Stimulated activated CD8-positive, alpha-beta memory T cell treated with anti-CD3 and anti-CD28 coated beads, Interleukin-15, amount 100 ng/mL, for 4 hours (primary cell): Measurements from ENCODE around the gene CD1E.
"Not testable (repeated sequence)": the region's sequence is repeated elsewhere in the genome, so short reads cannot be mapped to it uniquely, and the experiment has no call there.

Experiments
- DNase-seq, 2 donors: peaks; one replicate each; pipeline ENCODE4 v3.0.0-alpha.2; 2020; ENCODE audit warnings: low read depth in 2 of 2

CD1E gene

DNA sequence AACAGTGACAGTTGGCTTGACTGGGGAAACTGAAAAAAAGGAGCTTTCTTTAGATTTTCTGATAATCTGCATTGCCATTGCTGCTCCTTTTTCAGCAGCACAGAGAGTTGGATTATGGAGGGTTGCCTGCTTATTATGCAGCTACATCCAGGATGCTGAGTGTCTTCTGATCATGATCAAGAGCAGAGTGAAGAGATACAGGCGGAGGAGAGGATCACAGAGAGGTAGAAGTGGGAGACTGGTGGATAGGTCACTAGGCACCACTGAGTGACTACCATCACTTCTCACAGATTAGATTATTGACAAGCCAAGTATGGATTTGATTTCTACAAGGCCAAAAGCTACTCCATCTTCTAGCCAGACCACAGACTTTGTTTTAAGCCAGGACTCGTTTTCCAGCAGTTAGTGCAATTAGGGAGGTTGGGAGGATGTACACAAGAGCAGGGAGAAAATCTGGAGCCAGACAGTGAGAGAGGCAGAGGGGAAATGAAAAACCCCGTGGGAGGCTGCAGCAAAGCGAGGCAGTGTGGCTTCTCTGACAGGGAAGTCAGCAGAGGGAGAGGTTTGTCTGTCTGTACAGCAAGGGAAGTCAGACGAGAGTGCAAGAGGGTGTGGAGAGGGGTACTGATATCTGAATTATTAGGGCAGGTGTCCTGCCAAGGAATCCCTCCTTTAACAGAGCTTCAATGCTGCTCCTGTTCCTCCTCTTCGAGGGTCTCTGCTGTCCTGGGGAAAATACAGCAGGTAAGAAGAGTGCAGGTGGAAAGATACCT is at the start of gene CD1E:
Gene CD1E (plus strand): TSS at position 592 of the 773 bp plus-strand sequence. CDS start 95 bp downstream, at position 687.
- DNase-seq = no peak

DNA sequence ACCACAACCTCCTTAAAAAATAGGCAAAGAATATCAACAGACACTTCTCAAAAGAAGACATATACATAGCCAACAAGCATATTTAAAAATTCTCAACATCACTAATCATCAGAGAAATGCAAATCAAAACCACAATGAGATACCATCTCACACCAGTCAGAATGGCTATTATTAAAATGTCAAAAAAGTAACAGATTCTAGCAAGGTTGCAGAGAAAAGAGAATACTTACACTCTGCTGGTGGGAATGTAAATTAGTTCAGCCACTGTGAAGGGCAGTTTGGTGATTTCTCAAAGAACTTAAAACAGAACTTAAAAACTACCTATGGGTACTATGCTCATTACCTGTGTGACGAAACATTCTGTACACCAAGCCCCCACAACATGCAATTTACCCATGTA is 43.1 kb upstream of the CD1E start:
- no peak for DNase-seq

DNA sequence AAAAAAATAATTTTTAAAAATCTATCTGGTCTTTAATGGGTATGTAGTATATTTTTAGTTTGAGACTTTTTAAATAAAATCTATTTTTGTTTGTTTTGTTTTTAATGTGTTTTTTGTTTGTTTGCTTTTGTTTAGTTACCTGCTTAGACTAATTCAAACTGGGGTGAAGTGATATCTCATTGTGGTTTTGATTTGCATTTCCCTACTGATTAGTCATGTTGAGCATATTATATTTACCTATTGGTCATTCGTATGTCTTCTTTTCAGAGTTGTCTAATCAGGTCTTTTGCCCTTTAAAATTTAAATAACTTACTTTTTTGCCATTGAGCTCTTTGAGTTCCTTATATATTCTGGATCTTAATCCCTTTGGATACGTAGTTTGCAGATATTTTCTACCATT is 42.6 kb upstream of the CD1E start:
- DNase-seq = no peak

DNA sequence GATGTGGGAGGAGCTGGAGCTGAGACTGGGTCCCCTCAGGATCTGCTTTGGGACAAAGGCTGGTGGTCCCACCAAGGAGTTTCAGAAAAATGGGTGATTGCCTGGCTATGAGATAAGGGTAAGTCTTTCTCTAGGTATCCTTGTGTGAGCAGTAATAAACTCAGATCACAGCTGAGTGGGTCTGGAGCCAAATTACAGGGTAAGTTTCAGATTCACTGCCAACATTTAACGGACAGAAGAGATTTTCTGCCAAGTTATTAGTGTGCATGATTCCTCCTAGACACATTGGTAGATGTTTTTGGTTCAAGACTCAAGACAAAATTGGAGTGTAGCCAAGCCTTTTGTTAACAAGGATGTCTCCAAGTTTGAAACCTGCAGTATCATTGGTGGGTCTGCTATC is 29.8 kb upstream of the CD1E start:
- DNase-seq = no peak

DNA sequence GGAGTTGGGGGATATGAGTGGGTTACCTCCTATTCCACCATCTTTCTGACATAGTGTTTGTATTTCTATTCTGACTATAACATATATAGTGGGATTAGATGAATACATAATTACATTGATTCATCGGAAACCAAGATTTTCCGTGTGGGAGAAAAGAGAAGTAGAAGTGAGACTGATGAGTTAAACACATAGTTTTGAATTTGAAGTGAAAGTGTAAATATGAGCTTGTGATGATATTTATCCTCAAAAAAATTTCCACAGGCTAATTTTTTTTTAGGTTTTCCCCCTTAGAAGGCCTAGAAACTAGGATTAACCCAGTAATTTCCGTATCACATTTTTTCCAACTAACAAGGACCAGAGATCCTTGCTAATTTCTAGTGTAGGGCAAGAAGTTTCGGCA is 29.3 kb upstream of the CD1E start:
- DNase-seq = no peak

DNA sequence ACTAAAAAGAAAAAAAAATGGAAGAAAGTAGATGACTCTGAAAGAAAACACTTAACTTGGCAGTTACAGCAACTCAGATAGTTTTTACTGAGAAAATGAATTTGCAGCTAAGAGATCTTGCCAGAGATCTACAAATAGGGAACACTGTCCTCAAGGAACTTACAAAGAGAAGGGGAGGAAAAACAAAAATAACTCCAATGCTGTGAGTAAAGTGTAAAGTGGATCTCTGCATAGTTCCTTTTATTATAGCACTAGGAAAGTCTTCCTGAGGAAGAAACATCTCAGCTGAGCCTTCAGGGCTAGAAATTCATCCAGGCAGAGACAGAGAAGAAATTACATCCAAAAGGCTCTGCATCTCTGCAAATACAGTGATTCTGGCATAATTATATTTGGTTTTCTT is 26.2 kb upstream of the CD1E start:
- DNase-seq = no peak

DNA sequence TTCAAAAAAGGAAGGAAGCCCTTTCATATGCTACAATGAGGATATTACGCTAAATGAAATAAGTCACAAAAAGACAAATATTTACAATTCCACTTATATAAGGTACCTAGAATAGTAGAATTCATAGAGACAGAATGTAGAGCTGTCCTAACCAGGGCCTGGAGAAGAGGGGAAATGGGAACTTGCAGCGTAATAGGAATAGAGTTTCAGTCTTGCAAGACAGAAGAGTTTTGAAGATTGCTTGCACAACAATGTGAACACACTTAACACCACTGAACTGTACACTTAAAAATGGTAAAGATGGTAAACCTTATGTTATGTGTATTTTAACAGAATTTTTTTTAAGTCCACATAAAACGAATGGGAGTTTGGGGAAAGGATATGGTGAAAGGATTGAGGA is 25.3 kb upstream of the CD1E start:
- no peak for DNase-seq

DNA sequence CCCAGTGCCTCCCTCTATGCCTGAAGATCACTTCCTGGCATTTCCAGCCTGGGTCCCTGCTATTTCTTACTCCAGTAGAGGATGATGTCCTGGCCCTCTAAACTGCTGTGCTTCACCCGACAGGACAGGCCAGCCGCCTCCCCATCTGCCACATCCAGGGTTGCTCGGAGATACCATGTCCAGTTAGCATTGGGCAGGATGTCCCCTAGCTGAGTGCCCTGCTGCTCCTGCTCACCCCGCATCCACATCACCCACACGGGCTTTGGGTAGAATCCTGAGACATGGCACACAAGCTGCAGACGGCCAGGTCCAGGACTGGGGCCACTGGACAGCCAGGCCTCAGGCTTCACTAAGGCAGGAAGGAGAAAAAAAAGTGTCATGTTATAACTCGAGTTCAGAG is 24.4 kb upstream of the CD1E start:
- no peak for DNase-seq

DNA sequence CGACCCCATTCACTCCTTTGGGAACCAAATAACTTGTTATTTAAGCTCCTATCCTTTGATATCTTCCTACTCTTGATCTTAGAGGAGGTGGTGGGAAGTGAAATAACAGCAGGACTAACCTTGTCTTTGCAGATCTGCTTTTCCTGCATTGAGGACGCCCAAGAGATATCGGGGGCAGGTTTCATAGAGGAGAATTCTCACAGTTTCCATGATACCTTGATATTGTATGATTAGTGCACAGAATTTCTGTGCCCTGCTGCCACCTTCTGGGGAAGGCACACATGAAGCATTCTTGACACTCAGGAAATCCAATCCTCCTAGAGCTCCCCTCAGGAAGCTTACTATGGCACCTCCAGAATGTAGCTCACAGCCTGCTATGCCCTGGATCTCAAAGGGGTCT is 24.0 kb upstream of the CD1E start:
- no peak for DNase-seq

DNA sequence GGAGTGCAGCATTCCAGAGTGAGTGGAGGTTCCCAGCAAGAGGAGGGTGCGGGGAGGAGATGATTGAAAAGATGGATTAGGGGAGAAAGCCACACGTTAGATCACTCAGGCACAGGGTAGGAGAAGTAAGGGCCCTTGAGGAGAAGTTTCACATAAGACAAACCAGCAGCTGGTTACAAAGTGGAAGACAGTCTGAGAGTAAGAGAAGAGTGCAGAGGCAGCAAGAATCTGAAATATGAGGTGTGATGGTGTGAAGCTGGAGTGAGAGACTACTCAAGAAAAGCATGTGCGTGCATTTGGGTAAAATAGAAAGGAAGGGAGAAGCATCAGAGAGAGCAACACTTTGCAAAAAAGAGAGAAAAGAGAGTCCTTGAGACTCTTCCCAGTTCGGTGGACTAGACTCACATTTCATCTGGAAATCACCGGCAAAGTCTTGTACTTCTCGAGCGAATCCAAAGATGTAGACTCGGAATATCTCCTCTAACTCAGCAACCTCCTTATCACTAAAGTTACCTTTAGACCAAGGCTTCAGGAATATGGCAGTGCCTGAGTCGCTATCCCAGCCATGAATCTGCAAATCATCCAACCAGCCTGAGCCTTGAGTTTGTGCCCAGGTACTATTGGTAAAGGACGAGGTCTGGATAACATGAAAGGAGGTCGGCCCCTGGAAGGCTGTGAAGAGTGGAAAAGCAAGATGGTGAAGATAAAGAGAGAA is 23.1 kb upstream of the CD1E start:
- DNase-seq = no peak

DNA sequence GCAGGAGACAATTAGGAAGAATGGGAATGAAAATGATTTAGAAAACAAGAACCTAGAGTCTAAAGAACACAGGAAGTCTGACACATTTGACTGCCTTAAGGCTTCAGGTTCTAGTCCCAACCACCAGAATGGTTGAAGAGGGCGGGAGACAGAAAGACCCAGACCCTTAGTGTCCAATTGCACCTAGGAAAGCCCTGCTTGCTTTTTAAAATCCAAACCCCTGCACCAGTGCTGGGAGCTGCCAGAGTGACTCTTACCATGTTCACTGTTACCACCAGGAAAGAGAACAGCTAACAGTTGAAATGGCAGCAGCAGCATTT is 22.6 kb upstream of the CD1E start:
- DNase-seq = no peak

DNA sequence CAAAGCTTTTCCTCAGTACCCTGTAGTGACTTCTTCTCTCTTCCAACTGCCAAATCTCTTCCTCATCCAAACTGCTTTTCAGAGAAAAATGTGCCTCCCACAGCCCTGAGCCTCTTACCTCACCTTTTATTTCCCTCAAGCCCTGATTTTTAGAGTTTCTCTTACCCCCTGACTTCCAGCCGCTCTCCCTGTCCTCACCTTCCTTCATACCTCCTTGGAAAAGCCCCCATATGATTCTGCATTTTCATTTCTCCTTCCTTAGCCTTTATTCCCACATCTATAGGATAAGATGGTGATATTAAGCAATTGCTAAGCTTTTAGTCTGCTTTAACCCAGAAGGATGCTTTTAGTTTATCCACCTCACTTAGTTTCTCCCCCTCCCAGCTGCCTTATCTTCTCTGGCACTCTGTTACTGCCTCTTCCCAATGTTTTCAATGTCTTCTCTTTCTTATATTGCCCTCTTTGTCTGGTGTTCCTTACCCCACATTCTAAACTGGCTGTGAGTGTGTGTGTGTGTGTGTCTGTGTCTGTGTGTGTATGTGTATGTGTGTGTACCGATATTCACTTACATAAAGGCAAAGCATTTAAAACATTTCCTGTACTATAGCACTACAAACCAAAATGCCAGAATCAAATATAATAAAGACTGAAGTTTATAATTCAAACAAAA is 22.1 kb upstream of the CD1E start, which contains the start of gene CD1B:
Gene CD1B (minus strand): TSS at position 51 of the 670 bp plus-strand sequence. CDS start 108 bp downstream, outside the sequence.
- DNase-seq = no peak

DNA sequence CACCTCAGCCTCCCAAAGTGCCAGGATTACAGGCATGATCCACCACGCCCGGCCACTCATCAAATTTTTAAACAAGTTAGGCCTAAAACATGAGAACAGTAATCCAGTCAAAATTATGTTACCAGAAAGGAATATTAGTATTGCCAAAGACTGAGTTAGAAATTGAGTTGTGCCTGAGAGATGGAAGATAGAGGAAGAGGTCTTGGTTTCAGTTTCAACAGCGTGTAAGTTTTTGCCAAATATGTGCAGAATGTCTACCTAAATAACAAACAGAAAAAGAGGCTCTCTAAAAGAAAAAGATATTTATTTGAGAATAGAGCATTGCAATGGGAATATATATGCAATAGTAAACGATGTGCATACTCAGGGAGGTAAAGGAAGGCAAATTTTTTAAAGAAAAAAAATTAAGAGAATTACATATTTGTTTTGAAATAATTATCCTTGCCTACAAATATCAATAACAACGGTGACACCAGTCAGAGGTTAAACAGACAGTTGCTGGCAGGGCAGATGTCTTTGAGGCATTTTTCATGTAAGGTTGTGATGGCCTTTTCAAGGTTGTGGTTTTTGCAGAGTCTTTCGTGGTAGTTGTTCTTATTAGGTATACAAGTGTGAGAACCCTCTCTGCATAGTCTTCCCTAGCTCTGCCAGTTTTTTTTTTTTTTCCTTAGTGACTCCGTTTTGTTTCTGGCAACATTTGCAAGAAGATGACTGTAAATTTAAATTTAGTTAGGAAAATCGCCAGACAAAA is 20.1 kb upstream of the CD1E start:
- no peak for DNase-seq

DNA sequence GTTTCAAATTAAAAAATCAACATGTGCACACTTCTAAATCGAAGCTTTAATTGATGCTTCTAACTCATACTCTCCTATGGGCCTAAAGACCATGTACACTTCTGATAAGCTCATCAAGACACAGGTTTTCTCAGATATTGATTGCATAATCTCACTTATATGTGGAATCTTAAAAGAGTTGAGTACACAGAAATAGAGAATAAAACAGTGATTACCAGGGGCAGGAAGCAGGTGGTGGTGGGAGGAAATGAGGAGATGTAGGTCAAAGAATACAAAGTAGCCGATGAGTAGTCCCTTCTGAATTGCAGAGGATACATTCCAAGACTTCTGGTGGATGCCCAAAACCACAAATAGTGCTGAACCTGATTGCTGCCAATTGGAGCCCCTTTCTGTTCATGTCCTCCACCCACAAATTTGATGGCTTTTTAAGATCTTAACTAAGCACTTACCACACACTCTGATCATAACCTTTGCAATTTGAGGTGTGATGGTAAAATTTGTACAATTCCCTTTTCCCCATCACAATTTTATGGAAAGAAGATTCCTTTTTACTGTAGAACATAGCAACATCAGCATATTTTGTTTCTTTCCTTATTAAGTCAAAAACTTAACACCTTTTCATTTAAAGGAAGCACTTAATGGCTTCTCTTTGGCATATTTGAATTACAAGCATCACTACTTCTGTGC is 19.0 kb upstream of the CD1E start:
- no peak for DNase-seq

DNA sequence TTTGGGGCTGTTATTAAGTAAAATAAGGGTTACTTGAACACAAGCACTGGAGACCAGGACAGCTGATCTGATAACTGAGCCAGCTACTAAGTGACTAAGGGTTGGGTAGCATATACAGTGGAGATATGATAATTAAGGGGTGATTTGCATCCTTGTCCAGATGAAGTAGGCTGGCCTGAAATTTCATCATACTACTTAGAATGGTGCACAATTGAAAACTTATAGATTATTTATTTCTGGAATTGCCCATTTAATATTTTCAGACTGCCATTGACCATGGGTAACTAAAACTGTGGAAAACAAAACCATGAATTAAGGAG is 18.5 kb upstream of the CD1E start:
- no peak for DNase-seq

DNA sequence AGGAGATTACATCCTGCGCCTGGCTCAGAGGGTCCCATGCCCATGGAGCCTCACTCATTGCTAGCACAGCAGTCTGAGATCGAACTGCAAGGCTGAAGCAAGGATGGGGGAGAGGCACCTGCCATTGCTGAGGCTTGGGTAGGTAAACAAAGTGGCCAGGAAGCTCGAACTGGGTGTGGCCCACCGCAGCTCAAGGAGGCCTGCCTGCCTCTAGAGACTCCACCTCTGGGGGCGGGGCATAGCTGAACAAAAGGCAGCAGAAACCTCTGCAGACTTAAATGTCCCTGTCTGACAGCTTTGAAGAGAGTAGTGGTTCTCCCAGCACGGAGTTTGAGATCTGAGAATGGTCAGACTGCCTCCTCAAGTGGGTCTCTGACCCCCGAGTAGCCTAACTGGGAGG is 17.3 kb upstream of the CD1E start:
- not testable (repeated sequence) for DNase-seq

DNA sequence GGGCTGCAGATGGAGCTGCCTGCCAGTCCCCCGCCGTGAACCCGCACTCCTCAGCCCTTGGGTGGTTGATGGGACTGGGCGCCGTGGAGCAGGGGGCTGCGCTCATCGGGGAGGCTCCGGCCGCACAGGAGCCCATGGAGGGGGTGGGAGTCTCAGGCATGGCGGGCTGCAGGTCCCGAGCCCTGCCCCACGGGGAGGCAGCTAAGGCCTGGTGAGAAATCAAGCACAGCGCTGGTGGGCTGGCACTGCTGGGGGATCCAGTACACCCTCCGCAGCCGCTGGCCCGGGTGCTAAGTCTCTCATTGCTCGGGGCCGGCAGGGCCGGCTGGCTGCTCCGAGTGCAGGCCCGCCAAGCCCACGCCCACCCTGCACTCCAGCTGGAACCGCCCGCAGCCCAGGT is 4.7 kb upstream of the CD1E start:
- DNase-seq = not testable (repeated sequence)

DNA sequence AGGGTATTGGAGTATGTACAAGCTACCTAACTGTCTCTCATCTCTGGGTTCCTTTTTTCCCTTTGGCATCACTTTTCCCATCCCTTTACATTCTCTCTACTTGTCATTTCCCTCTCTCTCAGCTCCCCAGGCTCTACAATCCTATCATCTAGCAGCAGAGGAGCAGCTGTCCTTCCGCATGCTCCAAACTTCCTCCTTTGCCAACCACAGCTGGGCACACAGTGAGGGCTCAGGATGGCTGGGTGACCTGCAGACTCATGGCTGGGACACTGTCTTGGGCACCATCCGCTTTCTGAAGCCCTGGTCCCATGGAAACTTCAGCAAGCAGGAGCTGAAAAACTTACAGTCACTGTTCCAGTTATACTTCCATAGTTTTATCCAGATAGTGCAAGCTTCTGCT is 561 bp downstream of the CD1E start:
- no peak for DNase-seq

DNA sequence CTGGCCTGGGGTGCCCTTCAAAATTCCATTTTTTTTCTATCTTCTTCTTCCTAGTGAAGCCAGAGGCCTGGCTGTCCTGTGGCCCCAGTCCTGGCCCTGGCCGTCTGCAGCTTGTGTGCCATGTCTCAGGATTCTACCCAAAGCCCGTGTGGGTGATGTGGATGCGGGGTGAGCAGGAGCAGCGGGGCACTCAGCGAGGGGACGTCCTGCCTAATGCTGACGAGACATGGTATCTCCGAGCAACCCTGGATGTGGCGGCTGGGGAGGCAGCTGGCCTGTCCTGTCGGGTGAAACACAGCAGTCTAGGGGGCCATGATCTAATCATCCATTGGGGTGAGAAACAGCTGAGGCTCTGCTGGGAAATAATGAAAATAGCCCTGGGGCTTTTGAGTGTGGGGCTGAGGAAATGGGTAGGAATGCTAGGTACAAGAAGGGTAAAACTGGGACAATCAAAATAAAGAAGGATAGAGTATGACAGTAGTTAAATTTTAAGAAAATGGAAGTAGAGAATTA is 2.1 kb downstream of the CD1E start:
- DNase-seq = no peak

DNA sequence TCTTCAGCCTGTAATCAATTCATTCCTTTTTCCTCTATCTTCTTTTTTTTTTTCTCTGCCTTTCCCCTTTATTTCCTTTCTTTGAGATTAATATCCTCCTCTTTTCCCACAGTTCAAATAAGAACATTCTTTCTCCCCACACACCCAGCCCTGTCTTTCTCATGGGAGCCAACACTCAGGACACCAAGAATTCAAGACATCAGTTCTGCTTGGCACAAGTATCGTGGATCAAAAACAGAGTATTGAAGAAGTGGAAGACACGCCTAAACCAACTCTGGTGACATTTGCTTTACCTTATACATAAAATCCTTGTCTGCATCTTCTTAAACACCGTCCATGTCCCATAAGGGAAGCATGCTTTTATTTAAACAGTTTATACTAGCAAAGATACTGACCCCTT is 2.9 kb downstream of the CD1E start:
- no peak for DNase-seq

DNA sequence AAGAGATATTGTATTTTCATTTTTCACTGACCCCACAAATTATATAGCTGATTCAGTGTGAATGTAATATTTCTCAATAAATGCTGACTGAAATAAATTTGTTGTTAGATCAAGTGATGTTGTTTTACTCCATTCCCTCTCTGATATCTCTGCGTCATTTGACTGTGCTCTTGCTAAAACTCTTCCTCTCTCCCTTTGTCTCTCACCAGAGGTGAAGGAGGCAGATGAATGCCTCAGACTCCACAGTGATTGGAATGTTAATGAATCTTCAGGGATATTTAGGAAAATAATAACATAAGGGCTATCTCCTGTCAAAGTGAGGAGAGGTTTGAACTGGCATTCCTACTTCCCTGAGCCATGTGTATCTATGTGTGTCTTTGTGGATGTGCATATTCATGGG is 3.7 kb downstream of the CD1E start:
- DNase-seq = no peak

DNA sequence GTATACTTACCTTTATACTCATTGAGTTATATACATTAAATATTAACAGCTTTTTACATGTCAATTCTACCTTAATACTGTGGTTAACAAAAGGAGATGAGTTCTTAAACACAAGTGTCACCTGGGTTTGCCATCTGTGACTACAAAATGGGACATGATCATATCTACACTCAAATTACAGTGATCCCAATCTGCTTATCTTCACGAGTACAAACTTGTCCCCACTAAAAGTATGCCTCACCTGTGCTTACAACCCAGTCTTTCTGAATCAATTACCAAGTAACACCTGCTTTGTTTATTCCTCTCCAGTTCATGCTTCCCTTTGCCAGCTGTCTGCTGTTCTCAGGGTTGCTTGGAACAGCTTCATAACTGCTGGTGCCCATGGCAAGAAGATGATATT is 8.8 kb downstream of the CD1E start:
- DNase-seq = no peak
